ENCODE results near the gene FGD6.

Gene FGD6

DNA sequence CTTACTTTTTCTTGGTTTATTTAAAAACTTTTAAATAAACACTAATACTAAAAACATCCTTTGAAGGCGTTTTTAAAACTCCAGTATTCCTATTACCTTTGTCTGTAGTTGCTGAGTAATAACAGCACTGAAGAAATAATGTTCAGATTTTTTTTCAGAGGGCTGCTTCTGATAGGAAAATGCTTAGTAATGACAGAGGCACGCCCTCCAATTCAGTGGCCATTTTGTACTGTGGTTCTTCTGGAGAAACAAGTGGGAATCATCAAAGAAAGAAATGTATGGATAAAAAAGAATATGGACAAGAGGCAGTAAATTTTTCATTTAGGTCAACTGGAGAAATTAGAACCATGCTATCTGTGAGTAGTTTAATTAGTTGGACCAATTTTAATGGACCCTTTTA, 13.9 kb upstream of the FGD6 start:
- peak; percentile 17 for DNase-seq

DNA sequence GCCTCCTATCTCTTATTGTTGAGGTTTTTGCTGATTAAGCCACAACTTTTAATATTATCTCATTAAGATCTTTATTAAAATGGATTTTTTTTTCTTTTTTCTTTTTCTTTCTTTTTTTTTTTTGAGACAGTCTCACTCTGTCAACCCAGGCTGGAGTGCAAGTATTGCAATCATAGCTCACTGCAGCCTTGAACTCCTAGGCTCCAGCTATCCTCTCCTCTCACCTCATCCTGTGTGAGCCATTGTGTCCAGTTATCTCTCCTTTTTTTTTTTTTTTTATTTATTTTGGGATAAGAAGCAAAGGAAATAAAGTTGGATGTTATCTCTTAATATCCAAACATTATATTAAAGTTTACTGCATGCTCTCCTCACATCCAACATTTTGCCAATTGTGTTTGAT, 13.0 kb upstream of the FGD6 start:
- no peak for DNase-seq

GRCh38 chr12:95229636-95230035, 12.4 kb upstream of the FGD6 start:
- DNase-seq: no peak

- DNase-seq: no peak
These were observed 11.3 kb upstream of the FGD6 start for GRCh38 chr12:95228617-95229016.

- no peak for DNase-seq
These were observed 10.6 kb upstream of the FGD6 start for GRCh38 chr12:95227818-95228356.

DNA sequence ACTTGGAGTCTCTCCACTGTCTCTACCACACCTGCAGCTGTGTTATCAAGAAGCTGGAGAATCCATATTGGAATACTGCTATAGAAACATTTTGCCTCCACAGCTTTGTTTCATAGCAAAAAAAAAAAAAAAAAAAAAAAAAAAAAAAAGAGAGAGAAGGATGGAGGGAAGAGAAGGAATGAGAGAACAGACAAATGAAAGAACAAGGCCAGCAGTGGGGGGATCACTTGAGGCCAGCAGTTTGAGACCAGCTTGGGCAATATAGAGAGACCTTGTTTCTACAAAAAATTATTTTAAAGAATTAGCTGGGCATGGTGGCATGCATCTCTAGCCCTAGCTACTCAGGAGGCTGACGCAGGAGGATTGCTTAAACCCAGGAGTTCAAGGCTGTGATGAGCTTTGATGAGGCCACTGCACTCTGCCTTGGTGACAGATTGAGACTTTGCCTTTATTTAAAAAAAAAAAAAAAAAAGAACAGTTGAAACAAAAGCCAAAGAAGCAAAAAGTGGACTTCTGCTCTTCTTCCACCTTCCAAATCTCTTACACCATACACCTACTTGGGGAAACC, 8.5 kb upstream of the FGD6 start:
- no peak for DNase-seq

DNA sequence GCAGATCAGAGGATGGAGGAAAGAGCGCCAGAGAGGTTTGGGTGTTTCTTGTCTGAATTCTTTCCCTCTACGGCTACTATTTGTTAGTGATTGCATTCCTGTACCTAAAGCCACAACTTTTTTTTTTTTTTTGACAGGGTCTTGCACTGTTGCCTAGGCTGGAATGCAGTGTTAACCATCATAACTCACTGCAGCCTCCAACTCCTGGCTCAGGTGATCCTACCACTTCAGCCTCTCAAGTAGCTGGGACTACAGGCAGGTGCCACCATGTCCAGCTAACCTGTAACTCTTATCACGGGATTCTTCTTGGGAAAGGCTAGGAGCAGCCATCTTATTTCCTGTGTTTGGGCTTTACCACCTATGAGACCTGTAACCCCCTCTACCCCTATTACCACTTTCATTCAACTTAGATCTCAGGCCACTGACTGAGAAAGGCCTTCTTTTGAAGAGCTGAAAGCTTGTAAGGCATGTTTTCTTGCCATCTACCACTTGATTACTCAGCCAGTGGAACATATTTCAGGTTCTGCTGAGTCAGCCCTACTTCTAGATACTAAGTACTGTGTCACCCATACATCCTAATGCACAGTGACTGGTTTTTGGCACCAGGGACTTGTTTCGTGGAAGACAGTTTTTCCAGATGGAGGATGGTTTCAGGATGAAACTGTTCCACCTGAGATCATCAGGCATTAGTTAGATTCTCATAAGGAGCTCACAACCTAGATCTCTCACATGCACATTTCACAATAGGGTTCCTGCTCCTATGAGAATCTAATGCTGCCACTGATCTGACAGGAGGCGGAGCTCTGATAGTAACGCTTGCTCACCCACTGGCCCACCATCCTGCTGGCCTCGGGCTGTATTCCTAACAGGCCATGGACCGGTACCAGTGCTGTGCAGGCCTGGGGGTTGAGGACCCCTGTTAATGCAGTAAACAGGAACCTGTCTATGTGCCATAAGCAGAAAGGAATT, 7.2 kb upstream of the FGD6 start:
- peak; percentile 83 for DNase-seq

DNA sequence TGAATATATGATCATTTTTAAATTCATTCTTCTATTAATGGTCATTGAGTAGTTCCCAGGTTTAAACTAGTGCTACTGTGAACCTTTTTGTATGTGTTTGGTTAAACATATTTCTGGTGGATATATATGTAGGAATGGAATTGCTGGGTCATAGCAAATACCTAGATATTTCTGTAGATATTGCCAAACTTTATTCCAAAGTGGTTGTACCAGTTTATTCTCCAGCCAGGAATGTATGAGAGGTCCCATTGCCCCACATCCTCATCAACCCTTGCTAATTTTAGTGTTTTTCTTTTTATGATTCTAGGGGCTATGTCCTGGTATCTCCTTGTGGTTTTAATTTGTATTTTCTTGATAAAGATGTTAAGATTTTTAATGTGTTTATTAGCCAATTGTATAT, 3.5 kb upstream of the FGD6 start:
- DNase-seq: no peak

GRCh38 chr12:95220190-95220589, 2.9 kb upstream of the FGD6 start:
- DNase-seq: no peak

DNA sequence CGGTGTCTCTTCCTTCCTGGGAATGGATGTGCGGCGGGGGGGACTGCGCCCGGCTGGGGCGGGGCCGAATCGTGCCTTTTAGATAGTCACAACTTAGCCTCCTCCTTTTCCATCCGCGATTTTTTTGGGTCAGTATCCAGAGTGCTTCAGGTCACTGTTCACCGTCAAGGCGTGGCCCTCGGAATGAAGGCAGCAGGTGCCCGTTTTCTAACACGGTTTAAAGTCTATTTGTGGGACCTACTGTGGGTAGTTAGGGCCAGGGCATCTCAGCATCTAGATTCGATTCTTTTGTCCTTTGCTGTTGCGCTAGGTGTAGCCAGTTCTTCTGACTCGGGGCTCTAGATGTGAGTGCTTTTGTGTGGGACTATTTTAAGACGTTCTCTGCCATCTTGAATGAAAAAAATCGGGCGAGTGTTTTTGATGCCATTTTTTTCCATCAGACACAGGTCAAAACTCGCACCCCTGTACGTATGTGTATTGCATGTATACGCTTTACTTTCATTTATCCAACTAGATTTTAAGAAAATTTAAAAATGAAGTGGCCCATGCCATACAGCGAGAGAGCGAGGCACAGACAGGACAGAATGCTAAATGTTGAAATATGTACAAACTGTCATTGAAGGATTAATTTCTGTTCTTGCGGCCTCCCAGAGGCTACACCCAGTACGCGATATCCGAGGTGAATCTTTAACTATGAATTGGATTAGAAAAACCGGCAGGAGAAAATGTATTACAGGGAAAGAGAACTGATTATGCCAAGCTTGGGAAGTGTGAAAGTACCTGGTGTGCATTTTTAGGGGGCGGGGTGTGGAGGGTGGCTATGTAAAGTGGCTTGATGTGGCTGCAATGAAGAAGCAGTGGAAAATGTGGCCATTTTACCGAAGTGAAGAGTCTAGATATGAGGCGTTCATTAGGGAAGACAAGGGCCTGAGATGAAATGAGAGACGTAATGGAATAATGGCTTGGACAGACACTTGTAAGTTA, 1.2 kb upstream of the FGD6 start:
- peak; percentile 61 for DNase-seq

DNA sequence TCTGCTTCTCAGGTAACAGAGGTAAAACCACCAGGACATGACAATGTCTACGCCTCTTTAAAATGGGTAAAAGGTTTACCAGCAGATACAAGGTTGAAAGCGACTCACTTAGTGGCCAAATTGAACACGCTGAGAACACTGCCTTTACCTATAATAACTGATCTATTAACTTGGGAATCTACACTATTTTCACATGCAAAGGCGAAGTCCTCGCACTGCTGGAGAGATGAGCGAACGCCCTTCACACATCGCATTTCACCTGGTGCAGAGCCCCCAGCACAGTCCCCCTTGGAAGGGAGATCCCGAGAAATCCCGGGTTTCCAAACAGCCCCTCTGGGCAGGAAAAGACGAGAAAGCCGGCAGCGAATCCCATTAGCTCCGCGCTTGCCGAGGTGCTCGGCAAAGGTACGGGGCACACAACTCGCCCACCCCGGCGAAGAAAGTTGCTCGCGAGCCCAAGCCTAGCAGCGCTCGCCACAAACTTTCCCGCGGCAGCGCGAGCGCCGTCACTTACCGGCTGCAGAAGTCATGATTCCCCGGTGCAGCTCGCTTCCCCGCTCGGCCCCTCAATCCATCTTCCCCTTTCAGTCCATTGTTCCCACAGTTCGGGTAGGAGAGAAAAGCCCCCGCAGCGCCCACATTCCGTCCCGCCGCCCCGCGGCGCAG, 423 bp downstream of the FGD6 start:
- no peak for DNase-seq

DNA sequence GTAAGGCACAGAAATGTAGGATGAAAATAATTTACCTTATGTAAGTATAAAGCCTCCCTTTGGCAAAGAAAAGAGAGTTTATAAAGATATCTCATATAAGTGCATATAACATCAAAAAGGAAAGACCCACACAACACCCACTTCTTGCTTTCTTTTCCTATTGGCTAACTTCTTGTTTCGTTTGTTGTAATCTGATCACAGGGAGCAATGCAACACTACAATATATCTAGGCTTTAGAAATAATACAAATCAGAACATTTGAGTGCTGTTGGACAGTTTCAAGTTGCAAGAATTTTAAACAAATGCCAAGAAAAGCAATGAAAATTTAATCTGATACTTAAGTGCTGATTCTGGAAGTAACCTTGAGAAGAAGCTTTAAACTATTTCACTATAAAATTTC, 1.3 kb downstream of the FGD6 start:
- DNase-seq: peak; percentile 71

GRCh38 chr12:95214466-95214865, 2.8 kb downstream of the FGD6 start:
- no peak for DNase-seq

GRCh38 chr12:95213928-95214327, 3.3 kb downstream of the FGD6 start:
- DNase-seq: no peak

GRCh38 chr12:95213119-95213518, 4.1 kb downstream of the FGD6 start:
- no peak for DNase-seq

DNA sequence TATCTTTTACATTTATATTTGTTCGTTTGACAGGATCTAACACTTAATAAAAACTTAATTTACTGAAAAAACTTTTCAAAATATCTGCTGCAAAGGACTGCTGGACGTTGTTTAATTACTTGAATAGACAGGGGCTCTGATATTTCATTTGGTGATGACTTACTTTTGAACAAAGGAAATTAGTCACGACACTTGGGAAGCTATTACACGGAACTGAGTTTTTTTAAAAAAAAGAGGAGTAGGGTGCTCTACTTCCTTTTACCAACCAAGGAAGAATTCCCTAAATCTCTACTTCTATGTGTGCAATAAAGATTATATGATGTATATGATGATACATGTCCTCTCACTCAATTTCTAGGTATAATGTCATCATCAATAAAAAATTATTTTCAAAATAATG, 4.7 kb downstream of the FGD6 start:
- DNase-seq: no peak

GRCh38 chr12:95208678-95209077, 8.6 kb downstream of the FGD6 start:
- no peak for DNase-seq

GRCh38 chr12:95207407-95207806, 9.9 kb downstream of the FGD6 start:
- no peak for DNase-seq

DNA sequence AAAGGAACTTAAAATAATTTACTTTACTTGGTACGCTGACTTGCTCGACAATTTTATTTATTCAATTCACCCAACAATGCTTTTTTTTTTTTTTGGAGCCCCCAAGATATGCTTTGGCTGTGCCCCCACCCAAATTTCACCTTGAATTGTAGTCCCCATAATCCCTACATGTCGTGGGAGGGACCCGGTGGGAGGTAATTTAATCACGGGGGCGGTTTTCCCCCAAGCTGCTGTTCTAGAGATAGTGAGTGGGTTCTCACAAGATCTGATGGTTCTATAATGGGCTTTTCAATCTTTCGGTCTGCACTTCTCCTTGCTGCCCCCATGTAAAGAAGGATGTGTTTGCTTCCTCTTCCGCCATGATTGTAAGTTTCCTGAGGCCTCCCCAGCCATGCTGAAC, 10.4 kb downstream of the FGD6 start:
- no peak for DNase-seq

DNA sequence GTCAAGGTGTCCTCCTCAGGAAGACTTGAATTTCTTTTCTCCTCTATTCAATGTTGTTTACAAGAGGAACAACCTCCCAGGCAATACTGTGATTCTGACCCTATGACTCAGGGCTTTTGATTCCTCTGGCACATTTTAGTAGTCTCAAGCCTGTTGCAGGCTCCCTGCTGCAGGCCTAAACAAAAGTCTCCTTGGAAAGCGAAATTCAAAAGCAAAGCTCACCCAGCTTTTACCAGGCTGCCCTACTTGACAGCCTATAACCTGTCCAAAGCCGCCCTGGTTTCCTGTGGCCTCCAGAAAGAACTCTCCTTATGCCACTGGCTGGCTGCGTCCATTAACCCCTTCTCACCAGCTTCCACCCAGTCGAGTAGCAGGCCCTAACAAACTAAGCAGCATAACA, 11.6 kb downstream of the FGD6 start:
- peak; percentile 76 for DNase-seq

DNA sequence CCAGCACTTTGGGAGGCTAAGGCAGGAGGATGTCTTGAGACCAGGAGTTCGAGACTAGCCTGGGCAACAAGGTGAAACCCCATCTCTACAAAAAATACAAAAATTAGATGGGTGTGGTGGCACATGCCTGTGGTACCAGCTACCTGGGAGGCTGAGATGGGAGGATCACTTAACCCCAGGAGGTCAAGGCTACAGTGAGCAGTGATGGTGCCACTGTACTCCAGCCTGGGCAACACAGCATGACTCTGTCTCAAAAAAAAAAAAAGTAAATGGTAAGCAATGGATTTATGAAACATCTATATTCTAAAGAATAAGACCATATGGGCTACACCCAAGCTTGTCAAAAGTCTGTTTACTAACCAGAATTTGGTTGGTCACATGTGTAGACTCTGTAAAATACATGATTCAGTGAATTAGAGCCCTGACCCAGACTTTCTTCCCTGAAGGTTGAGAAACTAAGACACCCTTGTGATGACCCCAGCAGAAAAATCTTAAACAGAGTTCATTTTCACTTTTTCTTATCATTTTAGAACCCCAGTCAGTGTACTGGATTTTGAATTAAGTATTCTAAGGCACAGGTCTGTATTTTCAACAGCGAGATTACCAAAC, 12.1 kb downstream of the FGD6 start:
- no peak for DNase-seq

Data from fibroblast of skin of abdomen (primary cell).